Stimulated activated CD4-positive, alpha-beta T cell treated with anti-CD3 and anti-CD28 coated beads, TNF-alpha, amount 100 ng/mL, for 1 hour (primary cell): ENCODE measurements around the gene OR51I2.

ENCODE experiments used
- DNase-seq, 3 donors: peaks; one replicate each; pipeline ENCODE4 v3.0.0-alpha.2; 2020; ENCODE audit warnings: low read depth in 3 of 3, low spot score in 1 of 3

The OR51I2 gene, protein sequence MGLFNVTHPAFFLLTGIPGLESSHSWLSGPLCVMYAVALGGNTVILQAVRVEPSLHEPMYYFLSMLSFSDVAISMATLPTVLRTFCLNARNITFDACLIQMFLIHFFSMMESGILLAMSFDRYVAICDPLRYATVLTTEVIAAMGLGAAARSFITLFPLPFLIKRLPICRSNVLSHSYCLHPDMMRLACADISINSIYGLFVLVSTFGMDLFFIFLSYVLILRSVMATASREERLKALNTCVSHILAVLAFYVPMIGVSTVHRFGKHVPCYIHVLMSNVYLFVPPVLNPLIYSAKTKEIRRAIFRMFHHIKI

DNA sequence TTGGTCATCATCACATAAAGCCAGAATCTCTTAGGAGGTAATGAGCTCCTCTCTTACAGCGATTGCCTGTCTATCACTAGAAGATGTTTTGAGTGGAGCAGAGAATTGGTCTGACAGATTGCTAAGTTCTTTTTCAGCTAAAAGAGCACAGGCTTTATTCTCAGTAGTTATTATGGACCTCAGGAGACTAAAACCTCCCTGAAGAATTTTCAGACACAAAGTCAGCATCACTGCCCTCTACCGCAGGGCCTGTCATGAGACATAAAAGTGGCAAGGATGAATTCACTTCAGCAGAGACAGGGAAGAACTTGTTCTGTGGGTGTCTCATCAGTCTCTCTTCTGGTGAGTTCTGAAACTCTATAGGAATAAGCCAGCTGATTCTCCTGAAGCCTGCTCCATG, at the start of gene OR51I2:
Gene OR51I2, plus strand, starts transcription at position 301 of the 400 bp plus-strand sequence. CDS start 4,166 bp downstream, outside the sequence.
- no peak for DNase-seq

DNA sequence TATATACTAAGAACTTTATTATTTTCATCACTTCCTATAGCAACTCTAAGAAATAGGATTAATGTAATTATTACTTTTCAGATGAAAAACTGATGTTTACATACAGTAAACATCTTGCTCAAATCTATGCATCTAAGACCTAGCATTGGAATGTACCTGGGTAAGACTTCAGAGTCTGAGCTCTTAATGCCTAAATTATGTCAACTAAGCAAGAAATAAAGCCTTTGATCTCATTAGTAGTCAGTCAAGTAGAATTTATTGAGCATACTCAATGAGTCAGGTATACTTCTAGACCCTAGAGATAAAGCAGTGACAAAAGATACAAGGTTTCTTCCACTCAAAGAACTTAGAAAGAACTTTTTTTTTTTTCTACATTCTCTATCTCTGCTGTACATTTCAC, 44.0 kb upstream of the OR51I2 start:
- DNase-seq = no peak

DNA sequence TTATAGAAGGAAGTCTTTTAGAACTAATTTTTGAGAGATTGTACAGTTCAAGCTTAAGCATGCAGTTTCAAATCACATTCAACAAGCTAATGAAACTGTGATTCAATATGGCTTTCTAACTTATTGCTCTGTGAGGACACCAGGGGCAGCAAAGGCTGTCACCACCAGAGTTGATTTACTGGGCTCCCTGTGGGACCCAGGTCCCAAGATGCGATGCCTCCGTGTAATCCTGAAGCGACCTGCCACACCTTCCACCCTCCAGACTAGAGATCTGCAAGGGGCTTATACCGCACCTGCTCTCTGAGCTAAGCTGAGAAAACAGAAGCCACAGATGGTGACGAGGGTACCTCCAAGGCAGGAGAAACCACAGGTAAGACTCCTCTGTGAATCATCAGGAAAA, 28.1 kb upstream of the OR51I2 start:
- DNase-seq = no peak

DNA sequence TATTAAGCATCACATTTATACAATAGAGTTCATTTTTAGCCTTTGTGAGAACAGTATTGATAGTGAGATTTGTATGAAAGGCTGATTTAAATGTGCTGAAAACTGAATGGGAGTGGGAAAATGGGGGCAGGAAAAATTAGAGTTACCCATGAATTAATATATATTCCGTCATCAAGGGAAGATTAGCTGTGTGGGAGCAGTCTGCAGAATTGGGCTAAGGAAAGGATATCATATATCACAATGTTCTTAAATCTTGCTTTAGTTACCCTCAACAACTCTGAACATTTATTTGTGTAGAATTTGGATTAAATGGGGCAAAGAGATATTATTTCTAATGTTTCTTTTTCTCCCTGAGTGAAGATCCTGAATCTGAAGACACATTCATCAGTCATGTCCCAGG, 27.3 kb upstream of the OR51I2 start, which contains the start of gene OR51Q1:
Gene OR51Q1, plus strand, starts transcription at position 301 of the 400 bp plus-strand sequence. Its CDS starts 90 bp downstream, at position 391.
- no peak for DNase-seq

DNA sequence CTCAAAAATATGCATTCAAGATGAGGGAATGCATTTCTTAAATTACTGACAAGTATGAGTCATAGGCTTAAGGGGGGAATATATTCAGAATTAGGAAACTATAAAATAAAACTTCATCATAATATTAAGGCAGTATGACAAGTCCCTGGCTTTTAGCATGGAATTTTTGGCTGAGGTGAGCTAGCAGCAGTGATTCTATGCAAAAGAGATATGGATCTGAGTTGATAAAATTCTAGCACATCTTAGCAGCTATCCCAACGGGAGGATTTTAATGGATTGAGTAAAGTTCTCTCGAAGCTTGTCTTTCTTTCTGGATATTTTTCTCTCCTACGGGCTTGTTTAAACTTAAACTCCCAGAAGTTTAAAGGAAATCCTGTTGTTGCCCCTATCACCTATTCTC, 26.0 kb upstream of the OR51I2 start:
- no peak for DNase-seq

DNA sequence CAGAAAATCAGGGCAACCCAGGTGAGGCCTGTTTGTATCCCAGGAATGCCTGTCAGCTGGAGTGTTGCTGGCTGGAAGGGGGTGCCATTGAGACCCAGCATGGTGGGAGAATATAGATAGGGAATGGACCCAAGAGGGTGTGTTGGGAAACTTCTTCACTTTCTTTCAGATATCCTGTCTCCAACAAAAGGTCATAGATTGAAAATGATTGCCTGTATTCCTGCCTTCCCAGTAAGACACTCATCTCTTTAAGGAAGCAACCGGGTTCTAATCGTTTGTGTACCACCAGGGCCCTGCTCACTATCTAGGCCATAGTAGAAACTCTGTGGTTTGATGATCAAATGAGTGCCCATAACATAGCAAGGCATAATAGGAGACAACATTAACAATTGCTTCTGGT, 7.7 kb upstream of the OR51I2 start, which contains the start of gene OR51I1:
Gene OR51I1, minus strand, starts transcription at position 101 of the 400 bp plus-strand sequence. Its CDS starts 0 bp downstream, at position 101.
- no peak for DNase-seq

DNA sequence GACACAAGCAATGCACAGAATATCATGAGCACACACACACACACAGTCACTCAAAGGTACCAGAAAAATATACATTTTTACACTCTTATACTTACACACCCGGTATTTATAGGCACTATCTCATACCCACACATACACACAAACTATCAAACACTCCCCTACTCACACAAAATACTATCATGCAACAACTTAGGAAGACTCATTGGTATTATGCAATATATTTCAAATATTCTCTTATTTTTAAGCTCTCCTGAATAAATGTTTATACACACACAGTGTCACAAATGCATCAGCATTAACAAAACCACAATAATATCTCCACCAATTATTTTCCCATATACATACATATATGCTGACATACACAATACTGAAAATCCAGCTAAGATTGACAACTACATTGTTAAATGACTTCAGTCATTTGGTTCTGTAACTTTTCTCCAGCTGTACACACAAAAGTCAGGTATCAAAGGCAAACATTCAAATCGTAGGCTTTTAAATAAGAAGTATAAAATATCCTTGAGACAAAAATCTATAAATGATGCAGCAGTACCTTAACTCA, 5.2 kb upstream of the OR51I2 start:
- DNase-seq = no peak

DNA sequence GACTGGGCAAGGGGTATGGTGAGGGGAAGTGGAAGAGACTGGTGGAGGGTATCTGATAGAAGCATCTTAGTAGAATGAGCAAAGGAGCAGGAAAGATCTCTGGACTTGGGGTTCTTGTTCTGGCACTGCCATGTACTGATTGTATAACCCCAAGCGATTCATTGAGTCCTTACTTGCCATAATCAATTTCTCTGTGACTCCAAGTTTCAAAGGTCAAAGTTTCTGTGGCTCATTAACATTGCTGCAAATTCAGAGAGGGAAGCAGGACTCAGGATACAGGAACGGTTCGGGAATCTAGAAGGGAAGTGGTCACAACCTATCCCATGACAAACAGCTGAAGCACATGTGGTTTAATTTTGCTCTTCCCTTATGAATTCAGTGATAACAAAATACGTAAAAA, 309 bp downstream of the OR51I2 start:
- no peak for DNase-seq

DNA sequence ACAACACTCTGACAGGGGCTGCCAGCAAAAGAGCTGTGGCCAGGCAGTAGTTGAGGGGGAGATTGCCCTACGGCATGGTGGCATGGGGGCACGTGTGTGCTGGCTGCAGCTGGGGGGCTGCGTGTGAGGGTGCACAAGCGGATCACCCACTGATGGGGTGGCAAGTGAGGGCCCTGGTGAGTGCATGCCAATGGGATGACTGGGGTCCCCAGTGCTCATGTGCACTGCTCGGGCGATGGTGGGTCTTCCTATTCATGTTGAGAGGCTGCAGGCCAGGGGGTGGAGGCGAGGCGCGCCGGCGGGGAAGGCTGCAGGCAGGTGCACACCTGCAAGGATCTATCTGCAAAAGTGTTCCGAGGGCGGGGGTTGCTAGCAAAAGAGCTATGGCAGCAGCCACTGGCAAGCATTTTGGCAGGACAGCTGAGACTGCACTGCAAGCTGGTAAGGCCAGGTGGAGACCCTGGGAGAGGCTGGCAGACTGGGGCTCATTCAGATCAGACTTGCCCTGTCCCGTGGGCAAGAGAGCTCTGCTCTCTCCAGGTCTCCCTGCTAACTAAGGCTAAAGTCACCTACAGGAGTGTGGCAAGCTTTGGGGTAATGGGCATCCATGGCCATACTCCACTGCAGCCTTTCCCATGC, 12.0 kb downstream of the OR51I2 start:
- no peak for DNase-seq

DNA sequence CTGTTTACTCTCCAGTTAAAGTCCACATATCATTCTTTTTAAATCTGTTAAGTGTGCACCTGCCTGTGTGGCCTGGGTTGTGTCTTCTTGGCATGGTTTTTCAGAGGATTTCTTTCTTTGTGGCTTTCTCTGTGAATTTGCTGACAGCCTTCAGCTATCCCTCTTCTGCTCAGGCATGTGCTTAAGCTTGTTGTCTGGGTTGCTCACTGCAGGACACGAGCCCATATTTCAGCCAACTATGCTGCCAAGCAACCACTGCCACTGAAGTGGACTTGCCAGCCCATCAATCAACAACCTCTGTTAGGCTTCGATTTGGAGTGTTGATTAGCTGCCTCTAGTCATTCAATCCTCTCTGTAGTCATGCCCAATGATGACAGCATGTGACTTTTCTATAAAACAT, 18.4 kb downstream of the OR51I2 start:
- no peak for DNase-seq

DNA sequence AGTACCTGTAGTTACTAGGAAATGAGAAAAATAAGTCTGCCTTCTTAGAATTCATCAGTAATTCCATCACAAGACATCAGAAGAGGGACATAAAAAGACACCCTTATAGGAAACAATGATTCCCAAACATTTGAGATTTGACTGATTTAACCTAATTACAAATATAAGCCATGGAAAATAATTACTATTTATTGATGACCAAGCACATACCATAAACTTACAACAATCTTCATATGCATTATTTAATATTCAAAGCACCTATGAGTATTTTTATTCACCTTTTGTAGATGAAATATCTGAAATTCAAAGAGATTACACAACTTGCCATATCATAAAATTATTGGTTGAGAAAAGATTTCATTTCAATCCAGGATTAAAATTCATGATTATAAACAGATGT, 24.8 kb downstream of the OR51I2 start:
- no peak for DNase-seq

DNA sequence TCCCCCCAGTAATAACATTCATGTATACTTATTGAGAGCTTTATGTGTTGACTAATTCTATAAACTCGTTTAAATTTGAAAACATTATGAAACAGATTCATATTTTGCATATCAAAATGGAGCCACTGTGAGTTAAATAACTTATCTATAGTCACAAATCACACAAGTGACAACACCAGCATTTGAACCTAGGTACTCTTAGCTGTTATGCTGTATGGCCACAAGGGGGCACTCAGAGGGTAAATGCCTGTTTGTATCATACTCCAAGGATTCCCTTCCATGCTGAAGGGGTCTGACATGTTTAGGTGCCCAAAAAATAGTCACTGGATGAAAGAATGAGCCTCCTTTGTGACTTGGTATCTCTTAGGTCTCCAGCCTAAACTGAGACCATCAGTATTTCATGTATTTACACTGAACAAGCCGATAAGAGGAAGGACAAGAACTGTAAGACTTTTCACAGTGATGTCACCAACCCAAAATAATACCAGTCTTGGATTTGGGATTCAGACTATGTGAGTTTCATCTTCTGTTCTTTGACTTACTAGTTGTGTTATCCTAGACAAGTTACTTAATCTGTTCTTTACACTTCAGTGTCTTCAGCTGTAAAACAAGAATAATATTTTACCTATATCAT, 27.2 kb downstream of the OR51I2 start:
- DNase-seq = peak in 2 of 3 donors; percentile 1 to 4

DNA sequence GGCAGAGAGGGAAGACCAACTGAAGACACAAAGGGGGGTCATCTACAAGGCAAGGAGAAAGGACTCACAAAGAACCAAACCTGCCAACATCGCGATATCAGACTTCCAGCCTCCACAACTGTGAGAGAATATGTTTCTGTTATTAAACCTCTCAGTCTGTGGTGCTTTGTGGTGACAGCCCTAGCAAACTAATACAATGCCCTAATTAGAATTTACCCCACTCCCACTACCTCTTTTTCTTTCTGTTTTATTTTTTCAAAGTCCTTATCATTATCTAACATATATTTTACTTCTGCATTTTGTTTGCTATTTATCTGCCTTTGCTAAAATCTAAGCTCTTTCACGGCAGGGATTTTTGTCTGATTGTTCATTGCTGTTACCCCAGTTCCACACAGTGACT, 36.9 kb downstream of the OR51I2 start:
- no peak for DNase-seq

DNA sequence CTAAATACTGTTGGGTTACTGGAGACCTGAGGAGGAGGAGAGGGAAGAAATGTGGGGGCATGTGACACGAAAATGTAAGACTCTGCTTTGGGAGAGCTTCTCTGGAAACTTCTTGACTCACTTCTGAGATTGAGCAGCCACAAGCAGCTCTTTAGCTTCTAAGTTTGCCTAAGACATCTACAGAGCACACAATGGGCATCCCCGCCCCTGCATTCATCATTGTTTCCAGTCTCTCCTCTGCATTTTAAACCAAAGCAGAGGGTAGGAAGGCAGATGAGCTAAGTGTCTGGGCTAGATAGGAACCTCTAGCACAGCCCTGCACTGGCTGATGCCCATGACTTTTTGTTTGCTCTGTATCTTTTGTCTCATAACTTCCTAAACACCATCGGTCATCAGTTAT, 37.3 kb downstream of the OR51I2 start:
- DNase-seq = no peak

DNA sequence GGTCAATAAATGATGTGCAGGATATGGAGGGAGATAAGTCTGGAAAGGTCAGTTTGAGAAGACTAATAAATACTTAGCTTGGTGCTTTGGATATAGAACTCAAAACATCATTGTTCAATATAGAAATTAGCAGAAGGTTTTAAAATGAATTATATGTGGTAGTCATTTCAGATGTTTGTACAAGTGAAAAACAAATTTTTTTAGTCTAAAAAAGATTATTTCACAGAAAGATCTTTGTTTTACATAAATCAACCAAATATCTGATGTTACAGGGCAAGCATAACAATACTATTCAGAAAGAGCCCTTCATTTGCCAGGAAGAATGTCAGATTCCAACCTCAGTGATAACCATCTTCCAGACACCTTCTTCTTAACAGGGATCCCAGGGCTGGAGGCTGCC, 39.3 kb downstream of the OR51I2 start, which contains the start of gene OR52D1:
Gene OR52D1, plus strand, starts transcription at position 301 of the 400 bp plus-strand sequence. Its CDS starts 22 bp downstream, at position 323.
- DNase-seq = no peak

DNA sequence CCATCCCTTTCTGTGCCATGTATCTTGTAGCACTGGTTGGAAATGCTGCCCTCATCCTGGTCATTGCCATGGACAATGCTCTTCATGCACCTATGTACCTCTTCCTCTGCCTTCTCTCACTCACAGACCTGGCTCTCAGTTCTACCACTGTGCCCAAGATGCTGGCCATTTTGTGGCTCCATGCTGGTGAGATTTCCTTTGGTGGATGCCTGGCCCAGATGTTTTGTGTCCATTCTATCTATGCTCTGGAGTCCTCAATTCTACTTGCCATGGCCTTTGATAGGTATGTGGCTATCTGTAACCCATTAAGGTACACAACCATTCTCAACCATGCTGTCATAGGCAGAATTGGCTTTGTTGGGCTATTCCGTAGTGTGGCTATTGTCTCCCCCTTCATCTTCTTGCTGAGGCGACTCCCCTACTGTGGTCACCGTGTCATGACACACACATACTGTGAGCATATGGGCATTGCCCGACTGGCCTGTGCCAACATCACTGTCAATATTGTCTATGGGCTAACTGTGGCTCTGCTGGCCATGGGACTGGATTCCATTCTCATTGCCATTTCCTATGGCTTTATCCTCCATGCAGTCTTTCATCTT, 39.8 kb downstream of the OR51I2 start:
- no peak for DNase-seq

DNA sequence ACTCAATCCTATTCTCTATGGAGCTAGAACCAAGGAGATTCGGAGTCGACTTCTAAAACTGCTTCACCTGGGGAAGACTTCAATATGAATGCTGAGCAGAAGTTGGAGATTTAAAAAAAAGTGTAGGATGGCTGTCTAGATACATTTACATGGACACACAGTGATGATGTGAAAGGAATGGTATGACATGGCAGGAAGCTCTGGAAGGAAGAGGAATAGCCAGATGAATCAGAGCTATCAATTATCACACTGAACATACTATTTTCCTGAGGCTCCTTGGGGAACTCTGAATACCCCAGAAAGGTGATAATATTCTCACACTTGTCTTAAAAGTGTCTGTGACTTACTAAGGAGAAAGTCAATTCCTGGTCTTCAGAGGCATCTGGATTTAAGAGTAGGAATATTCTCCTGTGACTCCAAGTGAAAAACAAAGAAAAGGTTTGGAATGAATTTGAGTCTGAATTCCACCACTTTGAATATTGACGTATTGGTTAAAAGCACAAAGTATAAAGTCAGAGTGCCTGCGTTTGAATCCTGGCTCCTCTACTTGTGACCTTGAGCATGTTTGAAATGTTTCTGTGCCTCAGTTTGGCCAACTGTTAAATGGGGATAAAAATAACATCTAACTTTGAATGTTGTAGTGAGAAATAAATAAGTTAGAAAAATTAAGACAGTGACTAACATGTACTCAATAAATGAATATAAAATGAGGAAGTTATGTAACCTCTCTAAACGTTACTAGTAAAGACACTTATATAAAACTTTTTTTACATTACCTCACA, 40.6 kb downstream of the OR51I2 start:
- no peak for DNase-seq

DNA sequence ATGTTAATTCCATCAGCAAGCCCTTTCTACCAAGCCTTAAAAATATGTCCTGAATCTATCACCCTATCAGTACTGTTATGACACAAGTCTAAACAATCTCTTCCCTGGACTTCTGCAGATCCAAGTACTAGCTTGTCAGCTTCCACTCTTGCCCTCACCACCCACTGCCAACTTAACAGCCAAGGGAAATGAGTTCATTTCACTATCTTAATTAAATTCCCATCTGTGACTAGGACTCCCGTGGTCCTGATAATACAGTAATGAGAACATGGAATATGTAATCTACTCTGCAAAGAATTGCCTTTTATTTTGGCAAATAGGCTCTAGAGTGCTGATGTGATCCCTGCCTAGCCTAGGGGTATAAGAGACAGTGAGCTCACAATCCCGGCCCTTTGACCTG, 50.5 kb downstream of the OR51I2 start:
- DNase-seq = no peak

DNA sequence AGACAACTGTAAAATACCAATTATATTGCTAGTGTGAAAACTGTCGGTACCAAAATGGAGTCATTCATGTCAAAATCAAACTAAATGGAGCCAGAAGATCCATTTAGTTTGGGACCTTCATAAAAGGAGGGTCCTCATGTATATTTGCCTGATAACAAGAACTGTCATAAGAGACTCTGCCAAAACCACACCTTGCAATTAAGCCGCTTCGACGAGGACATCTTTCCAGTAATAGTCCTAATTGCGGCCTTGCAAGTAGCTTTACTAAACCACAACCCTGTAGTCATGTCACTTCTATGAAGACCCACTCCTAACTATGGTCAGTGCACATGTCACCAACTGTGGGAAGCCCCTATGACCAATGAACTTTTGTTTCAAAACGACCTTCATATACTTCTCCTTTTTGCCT, 51.3 kb downstream of the OR51I2 start:
- no peak for DNase-seq

DNA sequence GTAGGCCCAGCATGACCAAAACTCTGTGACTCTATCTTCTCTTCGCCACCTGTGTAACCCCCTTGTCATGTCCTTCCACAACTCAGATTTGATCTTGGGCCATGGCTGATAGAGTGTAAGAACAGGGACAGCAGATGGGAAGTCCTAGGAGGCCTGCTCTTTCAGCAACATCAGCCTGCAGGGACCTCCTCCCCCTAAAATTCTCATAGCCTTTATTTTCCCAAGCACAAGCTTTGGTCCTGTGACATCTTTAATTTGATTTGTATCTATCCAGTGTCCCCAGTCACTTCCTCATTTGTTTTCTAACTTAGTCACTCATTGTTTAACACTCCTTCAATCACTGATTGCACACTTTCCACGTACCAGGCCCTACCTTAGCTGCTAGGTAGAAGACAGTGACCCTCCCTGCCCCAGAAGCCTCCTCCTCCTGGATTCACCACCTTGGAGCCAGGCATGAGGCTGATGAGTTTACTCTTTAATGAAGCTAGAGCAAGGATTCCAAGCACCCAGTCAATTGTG, 55.3 kb downstream of the OR51I2 start:
- DNase-seq = no peak
